ENCODE measurements around the gene HOATZ.

DNA sequence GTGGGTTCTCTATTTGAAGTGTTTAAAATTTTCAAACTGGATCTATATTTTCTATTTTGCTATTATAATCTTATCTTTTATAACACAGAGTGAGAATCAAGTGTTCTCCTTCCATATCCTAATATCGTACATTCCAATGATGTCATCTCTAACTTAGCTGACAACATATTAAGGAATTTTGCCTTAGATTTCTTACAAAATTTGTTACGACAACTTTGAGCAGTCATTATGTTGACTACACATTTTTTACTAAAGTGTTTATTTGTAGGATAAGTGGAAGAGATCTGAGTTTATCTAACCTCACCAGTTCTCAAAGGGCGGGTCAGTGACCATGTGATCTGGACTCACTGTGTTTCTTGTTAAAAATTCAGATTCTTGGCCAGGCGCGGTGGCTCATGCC, 15.1 kb upstream of the HOATZ start:
- TF ChIP-seq CTCF (IDR thresholded peaks at IDR 0.05): no peak
- TF ChIP-seq POLR2A (IDR thresholded peaks at IDR 0.05): no peak
